B cell (primary cell): ENCODE results near the gene CES3.

Experiments used
- CTCF ChIP-seq: fragments of 200-600 bp; IDR thresholded peaks from one replicate; pipeline ENCODE4 v1.8.0; 2022; ENCODE audit warnings: antibody characterized with exemption, mild to moderate bottlenecking
- EZH2 ChIP-seq: IDR thresholded peaks from 2 replicates; pipeline ENCODE4 v1.6.1; 2012; ENCODE audit warnings: borderline replicate concordance, low read depth, mild to moderate bottlenecking, moderate library complexity, low read length; ENCODE audit not compliant: insufficient read depth, poor library complexity, severe bottlenecking

- no peak for TF ChIP-seq CTCF
- TF ChIP-seq EZH2, result no peak
Observed at GRCh38 chr16:67011274-67011673, 50.2 kb downstream of the CES3 start.
